Activated T-cell treated with anti-CD3 and anti-CD28 coated beads for 48 hours (primary cell): ENCODE results near the gene DCST1.
A peak's percentile ranks its signal among the peaks of the same experiment; 100 is the strongest.

Experiments used
- DNase-seq: peaks from one replicate; pipeline ENCODE4 v3.0.0-alpha.2; 2020; ENCODE audit warnings: low read depth

Gene DCST1

GRCh38 chr1:155000726-155001424 lies 32.7 kb upstream of the DCST1 start:
- peak; percentile 85 for DNase-seq

DNA sequence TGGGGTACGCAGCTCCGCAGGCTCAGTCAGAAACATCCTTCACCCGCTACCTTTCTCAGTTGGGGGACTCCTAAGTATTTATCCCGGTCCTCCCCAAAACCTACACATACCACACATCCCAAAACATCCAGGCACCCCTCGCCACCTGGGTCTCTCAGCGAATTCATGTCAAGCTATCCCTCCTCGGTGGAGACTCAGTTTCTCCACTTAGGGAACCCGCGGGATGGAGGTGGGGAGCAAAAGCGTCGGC lies 32.3 kb upstream of the DCST1 start:
- DNase-seq = no peak

DNA sequence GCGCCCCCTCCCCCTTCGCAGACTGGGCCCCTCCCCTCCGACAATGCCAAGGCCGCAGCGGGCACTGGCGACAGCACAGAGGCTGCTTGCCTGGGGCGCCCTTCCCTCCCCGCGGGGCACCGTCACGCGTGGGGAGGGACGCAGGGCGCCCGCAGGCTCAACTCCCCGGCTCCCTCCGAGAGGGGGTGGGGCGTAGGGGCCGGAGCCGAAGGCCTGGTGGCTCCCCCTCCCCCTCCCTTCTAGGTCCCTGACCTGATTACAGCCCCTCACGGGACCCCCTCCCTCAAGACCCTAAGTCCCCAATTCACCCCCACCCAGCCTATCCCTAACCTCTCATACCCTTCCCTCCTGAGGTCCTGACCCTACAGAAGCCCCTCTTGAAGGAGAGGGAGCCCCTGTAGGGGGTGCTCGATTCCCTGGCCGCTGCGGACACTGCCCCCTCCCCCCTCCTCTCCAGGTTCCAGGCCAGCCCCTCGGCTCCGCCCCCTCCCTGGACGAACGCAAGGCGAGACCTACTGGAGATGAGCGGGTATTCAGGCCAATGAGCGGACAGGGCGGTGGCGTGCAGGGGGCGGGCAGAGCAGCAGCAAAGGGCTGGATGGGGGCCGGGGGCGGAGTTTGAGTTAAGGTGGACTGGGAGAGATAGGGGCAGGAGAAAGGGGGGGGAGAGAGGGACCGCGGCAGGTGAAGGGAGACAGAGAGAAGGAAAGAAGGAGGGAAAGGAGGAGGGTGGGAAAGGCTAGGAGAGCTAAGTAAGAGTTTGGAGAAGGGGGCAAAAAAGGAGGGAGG lies 31.8 kb upstream of the DCST1 start:
- DNase-seq = peak; percentile 98

- DNase-seq = no peak
Observed at GRCh38 chr1:155002464-155003226, 31.0 kb upstream of the DCST1 start, which contains the start of gene ZBTB7B. Gene ZBTB7B (plus strand): TSS chr1:155002802. CDS start chr1:155014661, 11,859 bp downstream.

DNA sequence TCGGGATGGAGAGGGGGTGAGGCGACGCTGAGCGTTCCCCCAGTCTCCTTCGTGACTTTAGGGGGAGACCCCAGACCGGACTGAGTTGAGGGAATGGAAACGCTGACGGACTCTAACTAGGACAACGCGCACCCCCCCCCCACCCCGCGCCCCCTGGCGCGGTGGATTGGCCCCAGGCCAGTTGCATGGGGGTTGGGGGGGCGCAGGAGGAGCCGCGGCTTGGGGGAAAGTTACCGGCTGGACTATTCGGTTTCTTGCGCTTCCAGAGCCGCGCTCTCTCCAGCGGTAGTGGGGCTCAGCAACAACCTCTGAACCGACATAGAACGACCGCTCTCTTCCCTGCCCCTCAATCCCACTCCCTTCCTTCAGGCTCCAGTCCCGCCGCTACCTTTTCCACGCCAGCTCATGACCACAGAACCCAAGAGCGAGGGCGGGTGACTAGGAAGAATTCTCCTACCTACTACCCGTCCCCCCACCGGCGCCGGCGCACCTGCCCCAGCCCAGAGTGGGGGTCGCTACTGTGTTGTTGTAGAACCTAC lies 30.3 kb upstream of the DCST1 start:
- no peak for DNase-seq

GRCh38 chr1:155003766-155004351 lies 29.8 kb upstream of the DCST1 start:
- DNase-seq = no peak

DNA sequence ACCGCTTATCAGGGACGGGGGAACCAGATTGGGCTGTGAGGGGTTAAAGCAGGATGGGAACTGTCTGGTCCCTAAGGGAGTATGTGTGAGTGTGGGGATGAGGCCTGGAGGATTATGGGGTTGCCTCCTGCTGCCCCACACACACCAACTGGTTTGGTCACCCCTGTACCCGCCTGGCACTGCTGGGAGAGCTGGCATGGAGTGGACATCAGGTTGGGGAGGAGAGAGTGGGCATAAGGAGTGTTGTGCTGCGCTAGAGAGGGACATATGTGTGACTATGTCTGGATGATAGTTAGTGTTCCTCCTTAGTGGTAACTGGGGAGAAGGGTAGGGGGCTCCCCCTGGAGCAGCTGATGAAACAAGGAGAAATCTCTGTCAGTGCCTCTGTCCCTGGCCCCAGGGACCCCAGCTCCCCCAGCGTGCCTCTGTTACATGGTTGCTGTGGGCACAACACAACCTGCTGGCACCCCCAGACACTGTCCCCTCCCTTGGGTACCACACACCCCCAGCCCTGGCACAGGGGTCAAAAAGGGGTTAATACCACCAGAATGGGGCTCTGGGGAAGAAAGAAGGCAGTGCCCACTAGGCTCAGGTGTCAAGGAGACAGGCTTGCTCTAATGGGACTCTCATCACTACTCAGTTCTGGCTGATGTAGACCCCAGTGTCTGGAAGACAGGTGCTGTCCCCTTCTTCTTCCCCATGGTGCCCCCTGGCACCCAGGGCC lies 29.1 kb upstream of the DCST1 start:
- no peak for DNase-seq

DNA sequence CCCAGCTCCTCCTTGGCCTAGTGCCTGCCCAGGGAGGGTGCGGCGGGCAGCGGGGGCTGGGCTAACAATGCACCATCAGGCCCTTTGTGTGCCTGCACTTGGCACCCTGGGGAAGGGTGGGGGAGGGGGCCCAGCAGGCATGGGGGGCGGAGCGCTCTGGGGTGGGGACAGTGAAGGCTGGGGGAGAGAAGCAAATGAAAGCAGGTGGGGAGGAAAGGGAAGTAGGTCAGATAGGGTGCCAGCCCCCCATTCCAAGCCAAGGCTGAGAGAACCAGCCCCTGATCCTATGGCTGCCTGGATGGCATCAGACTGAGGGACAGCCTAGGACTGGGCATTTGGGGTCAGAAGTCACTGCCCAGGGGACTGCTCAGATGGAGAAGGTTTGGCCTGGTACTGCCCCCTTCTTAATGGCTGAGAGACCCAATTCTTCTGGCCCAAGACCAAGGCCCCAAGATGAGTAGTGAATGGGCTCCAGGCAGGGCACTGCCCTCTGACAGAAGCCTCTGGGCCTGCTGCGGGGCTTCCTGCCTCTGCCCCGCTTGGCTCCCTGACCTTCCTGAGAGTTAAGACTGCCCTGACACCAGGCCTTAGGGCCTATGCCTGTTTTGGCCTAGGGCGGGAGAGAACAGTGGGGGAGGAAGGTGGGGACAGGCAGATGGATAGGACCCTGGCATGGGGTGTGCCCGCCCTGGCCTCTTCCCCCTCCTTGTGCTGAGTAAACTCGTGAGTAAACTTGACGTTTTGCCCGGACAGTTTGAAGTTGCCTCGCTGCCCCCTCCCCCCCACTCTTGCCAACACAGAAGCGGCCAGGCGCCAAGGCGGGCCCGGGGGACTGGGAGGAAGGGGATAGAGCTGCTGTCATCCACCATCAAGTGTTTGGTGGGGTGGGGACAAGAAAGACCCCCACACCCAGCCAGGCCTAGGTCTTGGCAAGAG lies 28.3 kb upstream of the DCST1 start:
- DNase-seq = no peak

DNA sequence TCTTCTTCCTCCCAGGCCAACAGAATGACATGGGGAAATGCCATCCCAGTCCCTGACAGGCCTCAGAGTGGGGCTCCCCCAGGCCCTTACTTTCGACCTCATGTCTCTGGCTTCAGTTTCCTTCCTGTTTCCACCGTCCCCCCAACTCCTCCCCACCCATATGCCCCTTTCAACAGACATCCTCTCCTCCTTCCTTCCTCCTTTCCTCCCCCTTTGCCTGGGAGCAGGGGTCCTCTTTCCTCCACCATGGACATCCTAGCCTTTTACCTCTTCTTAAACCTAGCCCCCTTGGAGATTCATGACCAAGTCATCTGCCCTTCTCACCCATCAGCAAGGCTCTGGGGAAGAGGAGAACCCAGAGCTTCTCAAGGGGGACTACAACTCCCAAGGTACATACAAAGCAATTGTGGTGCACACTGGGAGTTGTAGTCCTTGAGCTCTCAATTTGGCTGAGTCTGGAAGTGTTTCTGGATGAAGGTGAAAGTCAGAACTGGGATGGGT lies 27.0 kb upstream of the DCST1 start:
- DNase-seq = no peak

DNA sequence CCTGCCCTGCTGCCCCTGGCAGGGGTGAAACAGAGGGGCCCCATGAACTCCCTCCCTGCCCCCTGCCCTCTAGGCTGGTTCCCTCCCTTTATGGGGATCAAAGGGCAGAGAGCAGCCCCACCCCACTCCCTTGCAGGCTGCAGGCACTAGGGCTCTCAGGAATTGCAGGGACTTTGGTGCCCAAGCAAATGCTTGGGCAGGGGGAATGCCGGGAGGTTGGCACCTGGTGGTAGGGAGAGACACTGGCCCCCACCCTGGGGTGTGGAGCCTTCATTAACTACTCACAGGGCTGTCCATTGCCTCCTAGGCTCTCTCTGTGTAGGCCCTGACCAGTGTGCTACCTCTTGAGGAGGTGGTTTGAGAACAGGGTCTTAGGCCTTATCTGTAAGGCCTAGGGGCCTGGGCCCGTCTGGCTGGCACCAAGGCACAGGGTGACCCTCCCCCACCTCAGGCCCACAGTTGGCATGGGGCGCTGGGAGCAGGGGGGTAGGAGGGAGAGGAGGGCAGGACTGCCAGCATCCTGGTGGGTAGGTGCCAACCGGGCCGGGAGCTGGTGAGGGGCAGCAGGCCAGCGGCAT lies 26.3 kb upstream of the DCST1 start:
- DNase-seq = no peak

DNA sequence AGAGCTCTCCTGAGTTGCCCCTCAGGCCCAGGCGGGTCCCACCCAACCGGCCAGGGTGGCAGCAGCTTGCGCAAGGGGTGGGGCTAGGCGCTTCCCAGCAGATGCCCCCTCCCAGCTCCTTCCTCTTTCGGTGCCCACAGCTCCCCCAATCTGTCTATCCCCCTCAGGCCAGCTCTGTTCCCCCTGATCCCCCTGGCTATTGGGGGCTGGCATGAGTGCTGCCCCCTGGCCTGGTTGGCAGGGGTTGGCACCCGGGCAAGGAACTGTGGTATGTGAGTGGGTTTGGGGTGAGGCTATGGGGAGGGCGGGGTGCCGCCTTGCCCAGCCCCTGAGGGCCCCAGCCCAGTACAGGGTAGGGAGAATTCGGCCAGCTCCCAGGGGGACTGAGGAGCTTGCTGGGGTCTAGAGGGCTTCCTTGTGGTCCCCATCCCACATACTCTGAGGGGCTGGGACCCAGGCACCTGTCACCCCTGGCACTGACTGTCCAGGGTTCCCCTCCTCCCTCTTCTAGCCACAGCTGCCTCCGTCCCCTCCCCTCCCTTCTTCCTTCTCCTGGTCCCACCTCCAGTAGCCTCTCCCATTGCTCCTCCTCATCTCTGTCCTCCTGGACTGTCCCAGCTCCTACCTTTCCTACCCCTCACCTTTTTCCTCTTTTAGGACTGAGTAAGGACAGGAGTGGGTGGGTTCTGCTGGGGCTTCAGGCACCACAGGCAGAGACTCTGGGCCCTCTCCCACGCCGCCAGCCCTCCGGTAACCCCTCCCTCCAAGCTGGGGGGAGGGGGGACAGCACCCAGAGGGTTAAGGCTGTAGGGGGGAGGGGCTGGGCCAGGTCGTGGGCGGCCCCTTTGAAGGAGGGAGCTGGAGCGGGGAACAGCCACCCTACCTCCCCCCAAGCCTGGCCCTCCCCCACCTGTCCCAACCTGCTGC lies 25.3 kb upstream of the DCST1 start:
- peak; percentile 65 for DNase-seq

GRCh38 chr1:155009221-155009711 lies 24.4 kb upstream of the DCST1 start:
- DNase-seq = no peak

- DNase-seq = no peak
Observed at GRCh38 chr1:155009742-155010141, 23.9 kb upstream of the DCST1 start.

DNA sequence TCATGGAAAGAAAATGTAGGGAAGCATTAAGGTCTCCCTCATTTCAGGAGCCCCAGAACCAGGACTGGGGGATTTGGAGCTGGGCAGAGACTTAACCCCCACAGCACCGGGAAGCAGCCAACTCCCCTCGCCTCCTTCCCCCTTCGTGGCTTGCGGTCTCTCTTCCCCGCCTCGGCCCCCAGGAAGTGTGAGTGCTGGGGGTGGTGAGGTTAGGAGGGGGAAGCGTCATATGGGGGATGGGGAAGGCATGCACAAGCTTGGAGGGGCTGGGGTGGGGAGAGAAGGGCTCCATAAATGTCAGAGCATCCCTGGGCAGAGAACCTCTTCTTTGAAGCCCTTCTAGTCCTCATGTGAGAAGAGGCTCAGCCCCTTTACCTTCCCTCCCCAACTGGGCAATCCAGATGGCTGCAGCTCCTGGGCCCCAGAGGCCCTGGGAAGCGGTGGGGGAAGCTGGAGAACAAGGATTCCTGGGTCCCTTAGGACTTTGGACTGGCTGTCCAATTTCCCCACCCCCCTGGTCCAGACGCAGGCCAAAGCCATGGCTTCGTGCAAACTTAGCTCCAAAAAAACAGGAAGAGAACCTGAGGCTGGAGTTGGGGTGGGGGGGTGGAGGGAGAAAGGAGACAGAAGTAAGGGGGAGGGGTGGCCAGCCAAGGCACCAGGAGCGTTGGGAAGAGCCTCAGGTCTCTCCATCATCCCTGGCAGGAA lies 23.3 kb upstream of the DCST1 start:
- no peak for DNase-seq

DNA sequence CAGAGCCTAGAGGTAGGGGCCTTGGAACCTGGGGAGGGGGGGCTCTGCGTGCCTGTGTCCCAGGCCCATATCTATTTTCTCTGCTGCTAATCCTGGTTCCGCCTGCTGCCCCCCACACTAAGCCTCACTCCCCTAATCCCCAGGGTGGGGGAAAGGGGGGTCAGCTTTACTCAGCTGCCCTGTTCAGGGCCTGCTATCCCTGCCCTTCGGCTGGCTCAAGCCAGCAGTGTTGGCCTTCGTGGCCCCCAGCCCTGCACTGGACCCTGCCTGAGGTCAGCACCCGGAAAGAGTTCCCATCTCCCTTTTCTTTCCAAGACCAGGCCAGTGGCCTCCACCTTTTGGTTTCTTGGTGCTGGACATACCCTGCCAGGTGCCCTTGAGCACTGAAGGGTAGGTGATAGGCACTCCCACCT lies 22.6 kb upstream of the DCST1 start:
- DNase-seq = no peak

DNA sequence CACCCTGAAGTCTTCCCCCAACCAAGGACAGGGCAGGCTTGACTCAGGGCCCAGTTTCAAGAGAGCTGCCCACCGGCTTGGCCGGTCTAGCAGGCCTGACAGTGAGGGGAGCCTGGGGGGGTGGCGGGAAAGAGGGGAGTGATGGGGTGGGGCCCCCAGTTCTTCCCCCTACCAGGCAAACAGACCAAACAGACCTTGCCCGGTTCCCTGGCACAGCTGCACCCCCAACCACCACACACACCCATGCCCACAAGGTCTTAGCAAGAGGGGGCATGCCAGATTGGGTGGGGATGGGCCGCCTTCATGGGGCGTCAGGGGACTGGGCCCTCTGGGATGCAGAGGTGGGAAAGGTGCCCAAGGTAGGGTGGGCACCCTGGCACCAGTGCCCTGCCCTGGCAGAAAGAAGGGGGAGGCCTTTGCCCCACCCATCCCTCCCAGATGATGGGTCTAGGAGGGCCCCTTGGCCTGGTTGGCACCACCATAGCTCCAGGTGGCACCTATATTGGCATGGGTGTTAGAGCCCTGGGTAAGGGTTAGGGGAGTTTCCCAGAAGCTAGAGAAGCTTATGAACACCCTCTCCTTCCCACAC lies 22.1 kb upstream of the DCST1 start:
- DNase-seq = no peak

GRCh38 chr1:155012026-155012546 lies 21.5 kb upstream of the DCST1 start:
- no peak for DNase-seq
